Tibial nerve (tissue), 4 donors: ENCODE results near the gene BCAS3. TPM values are rescaled to one million over a fixed set of nuclear protein-coding genes. Genes with fewer than 3 reads are reported as not detected.

ENCODE experiments used
- DNase-seq, 2 donors: peaks; one replicate each; pipeline ENCODE4 v3.0.0-alpha.2; 2019; ENCODE audit warnings: low spot score in 2 of 2
- H3K27ac ChIP-seq, 4 donors: fragments of 200-600 bp; sonication (generic) in 3 of 4; one replicate each; pipeline ENCODE4 v1.5.1; 2017 to 2019; ENCODE audit warnings: mild to moderate bottlenecking in 1 of 4
- H3K27me3 ChIP-seq, 2 donors: fragments of 200-600 bp; sonication (generic) in 1 of 2; one replicate each; pipeline versions ENCODE4 v1.5.1 to v1.6.0; 2017 to 2019
- H3K36me3 ChIP-seq, 3 donors: fragments of 200-600 bp; sonication (generic); one replicate each; pipeline ENCODE4 v1.5.1; 2018 to 2019
- H3K4me1 ChIP-seq, 4 donors: fragments of 200-600 bp; sonication (generic) in 3 of 4; one replicate each; pipeline ENCODE4 v1.5.1; 2017 to 2019
- H3K4me3 ChIP-seq, 4 donors: fragments of 200-600 bp; sonication (generic) in 3 of 4; one replicate each; pipeline ENCODE4 v1.5.1; 2017 to 2019; ENCODE audit warnings: mild to moderate bottlenecking in 1 of 4, moderate library complexity in 1 of 4
- H3K9me3 ChIP-seq, 4 donors: fragments of 200-600 bp; sonication (generic) in 3 of 4; one replicate each; pipeline ENCODE4 v1.5.1; 2017 to 2019
- EP300 ChIP-seq, 2 donors: sonication (generic); formaldehyde crosslinking; IDR thresholded peaks; one replicate each; pipeline ENCODE4 v1.6.1; 2017; ENCODE audit warnings: antibody characterized with exemption in 2 of 2, mild to moderate bottlenecking in 1 of 2
- POLR2A ChIP-seq, 2 donors: fragments of 450-650 bp; IDR thresholded peaks; one replicate each; pipeline ENCODE4 v1.6.1; 2017; ENCODE audit warnings: antibody characterized with exemption in 2 of 2, mild to moderate bottlenecking in 2 of 2, moderate library complexity in 2 of 2
- WGBS, 2 donors: methylation state at CpG; one replicate each; pipeline ENCODE4 v1.1.5; 2018; 5-methylcytosine and 5-hydroxymethylcytosine counted together
- total RNA-seq, 4 donors: library from RNA; depleted of rRNA; stranded (reverse); fragments of >200 nt; gene quantifications; one replicate each; pipeline ENCODE4 v1.1.0, GENCODE V29; 2016
- TF ChIP-seq, protein P1 (sequence below), 5 experiments: fragments of 200-600 bp in 3 of 5; fragments of 450-650 bp in 2 of 5; sonication (generic) in 3 of 5; IDR thresholded peaks; one replicate each; pipeline ENCODE4 v1.5.1; 2016 to 2019; ENCODE audit warnings: antibody characterized with exemption in 5 of 5, mild to moderate bottlenecking in 3 of 5, moderate library complexity in 2 of 5

Gene BCAS3
- total RNA-seq, 4 donors from 2014 or later, result 26.4 to 48.1 (median 44.8) TPM

- H3K27ac ChIP-seq, result peak overlapping the region; percentile 62 to 98 (median 92)
- H3K27me3 ChIP-seq, result peaks cover 3 to 58% of the 10 kb centered on the region in 2 donors
- no peak for DNase-seq
Observed at GRCh38 chr17:61398721-61399130, 721.1 kb downstream of the BCAS3 start.

DNA sequence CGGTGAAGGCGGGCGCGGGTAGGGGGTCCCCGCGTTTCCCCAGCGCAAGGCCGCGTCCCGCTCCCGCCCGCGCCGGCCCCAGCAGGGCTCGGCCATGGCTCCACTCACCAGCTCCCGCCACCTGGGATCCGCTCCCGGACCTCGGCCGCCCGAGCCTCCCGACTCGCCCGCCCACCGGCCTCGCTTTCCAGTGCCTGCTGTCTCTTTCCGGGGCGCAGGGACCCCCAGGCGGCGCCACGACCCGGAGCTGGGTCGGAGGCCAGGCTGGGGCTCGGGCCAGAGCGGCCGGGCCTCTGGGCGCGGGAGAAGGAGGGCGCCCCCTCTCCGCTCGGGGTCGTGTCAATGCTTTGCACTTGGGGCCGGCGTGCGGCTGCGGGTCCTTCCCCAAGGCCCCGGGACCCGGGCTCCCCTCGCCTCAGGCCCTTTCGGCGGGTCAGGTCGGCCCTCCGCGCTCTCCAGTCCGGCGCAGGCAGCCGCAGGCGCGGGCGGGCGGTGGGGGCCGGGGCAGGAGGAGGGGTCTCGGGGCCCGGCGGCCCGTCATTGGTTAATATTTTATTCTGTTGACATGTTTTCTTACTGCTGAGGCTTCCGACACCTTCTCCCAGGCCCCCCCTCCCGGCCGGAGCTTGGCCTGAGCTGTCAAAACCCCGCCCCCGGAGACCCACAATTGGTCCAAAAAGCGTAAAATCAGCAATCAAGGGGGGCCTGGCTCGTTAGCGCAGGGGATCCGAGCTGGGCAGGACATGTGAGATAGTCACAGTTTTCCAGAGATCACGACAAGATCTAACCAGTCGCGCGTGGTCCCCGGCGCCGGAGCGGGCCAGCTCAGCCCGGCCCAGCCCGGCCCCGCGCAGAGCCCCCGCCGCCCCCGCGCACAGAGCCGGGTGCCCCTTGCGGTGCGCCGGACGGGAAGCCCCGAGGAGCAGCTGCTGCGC is 721.7 kb downstream of the BCAS3 start, which contains the start of gene TBX2:
Gene TBX2 (plus strand): TSS at position 713 of the 935 bp plus-strand sequence. CDS start 334 bp downstream, outside the sequence.
- Histone ChIP-seq H3K27me3 (peaks cover 3 to 63% of the 10 kb centered on the region in 2 donors), H3K4me3 (peak within 1 kb of the TSS; percentile 50 to 88 (median 66)), H3K27ac (peak within 1 kb of the TSS; percentile 66 to 98 (median 92)), H3K36me3 (peaks cover 0 to 9% (median 0%) of the 10 kb centered on the region in 3 donors), H3K9me3 (no peaks in the 10 kb centered on the region), H3K4me1 (peaks cover 0 to 90% (median 37%) of the 10 kb centered on the region in 4 donors)
- 1 to 3% methylated on average over 59 to 84 of the region's 98 CpGs for WGBS, 2 donors
- peak; percentile 82 to 88 for DNase-seq
- TF ChIP-seq EP300 (IDR thresholded peaks at IDR 0.05) (peak in 1 of 2 donors; percentile 89), POLR2A (IDR thresholded peaks at IDR 0.05) (peak; percentile 71 to 73)
- TF ChIP-seq, protein P1, sequence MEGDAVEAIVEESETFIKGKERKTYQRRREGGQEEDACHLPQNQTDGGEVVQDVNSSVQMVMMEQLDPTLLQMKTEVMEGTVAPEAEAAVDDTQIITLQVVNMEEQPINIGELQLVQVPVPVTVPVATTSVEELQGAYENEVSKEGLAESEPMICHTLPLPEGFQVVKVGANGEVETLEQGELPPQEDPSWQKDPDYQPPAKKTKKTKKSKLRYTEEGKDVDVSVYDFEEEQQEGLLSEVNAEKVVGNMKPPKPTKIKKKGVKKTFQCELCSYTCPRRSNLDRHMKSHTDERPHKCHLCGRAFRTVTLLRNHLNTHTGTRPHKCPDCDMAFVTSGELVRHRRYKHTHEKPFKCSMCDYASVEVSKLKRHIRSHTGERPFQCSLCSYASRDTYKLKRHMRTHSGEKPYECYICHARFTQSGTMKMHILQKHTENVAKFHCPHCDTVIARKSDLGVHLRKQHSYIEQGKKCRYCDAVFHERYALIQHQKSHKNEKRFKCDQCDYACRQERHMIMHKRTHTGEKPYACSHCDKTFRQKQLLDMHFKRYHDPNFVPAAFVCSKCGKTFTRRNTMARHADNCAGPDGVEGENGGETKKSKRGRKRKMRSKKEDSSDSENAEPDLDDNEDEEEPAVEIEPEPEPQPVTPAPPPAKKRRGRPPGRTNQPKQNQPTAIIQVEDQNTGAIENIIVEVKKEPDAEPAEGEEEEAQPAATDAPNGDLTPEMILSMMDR (IDR thresholded peaks at IDR 0.05), result no peak

More at GRCh38 chr17:61398721-61399130, 721.1 kb downstream of the BCAS3 start:
- TF ChIP-seq POLR2A (IDR thresholded peaks at IDR 0.05), result no peak
- TF ChIP-seq, protein P1 (IDR thresholded peaks at IDR 0.05), result no peak
- TF ChIP-seq EP300 (IDR thresholded peaks at IDR 0.05), result no peak
- Histone ChIP-seq H3K4me3 (peak overlapping the region; percentile 50 to 88 (median 66)), H3K4me1 (peaks cover 0 to 90% (median 37%) of the 10 kb centered on the region in 4 donors), H3K36me3 (peaks cover 0 to 7% (median 0%) of the 10 kb centered on the region in 3 donors), H3K9me3 (no peaks in the 10 kb centered on the region)
- 3% methylated on average over 34 of the region's 34 CpGs for WGBS, 2 donors

DNA sequence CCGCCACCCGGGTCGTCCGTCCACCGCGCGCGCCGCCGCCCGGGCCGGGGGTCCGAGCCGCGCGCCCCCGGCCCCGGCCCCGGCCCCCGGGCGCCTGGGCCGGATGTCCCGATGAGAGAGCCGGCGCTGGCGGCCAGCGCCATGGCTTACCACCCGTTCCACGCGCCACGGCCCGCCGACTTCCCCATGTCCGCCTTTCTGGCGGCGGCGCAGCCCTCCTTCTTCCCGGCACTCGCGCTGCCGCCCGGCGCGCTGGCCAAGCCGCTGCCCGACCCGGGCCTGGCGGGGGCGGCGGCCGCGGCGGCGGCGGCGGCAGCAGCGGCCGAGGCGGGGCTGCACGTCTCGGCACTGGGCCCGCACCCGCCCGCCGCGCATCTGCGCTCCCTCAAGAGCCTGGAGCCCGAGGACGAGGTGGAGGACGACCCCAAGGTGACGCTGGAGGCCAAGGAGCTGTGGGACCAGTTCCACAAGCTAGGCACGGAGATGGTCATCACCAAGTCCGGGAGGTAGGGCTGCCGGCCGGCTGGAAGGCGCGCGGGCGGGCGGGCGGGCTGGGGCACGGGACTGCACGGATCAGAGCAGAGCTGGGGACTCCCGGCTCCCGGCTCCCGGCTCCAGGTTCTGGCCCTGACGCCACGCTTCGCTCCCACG is 722.5 kb downstream of the BCAS3 start:
- H3K4me1 ChIP-seq, result peaks cover 0 to 90% (median 39%) of the 10 kb centered on the region in 4 donors
- 0 to 1% methylated on average over 24 to 25 of the region's 90 CpGs for WGBS, 2 donors
- no peak for TF ChIP-seq POLR2A (IDR thresholded peaks at IDR 0.05)
- TF ChIP-seq, protein P1 (IDR thresholded peaks at IDR 0.05), result no peak
- no peak for TF ChIP-seq EP300 (IDR thresholded peaks at IDR 0.05)

GRCh38 chr17:61400717-61401388 is 723.2 kb downstream of the BCAS3 start:
- 4 to 7% methylated on average over 45 of the region's 45 CpGs for WGBS, 2 donors
- H3K9me3 ChIP-seq, result no peaks in the 10 kb centered on the region
- peak overlapping the region; percentile 66 to 96 (median 90) for H3K27ac ChIP-seq
- TF ChIP-seq, protein P1 (IDR thresholded peaks at IDR 0.05), result no peak
- TF ChIP-seq POLR2A (IDR thresholded peaks at IDR 0.05) (no peak), EP300 (IDR thresholded peaks at IDR 0.05) (no peak)
- peaks cover 3 to 74% of the 10 kb centered on the region in 2 donors for H3K27me3 ChIP-seq
- peaks cover 0 to 91% (median 42%) of the 10 kb centered on the region in 4 donors for H3K4me1 ChIP-seq
- no peak for DNase-seq
- H3K36me3 ChIP-seq, result peaks cover 0 to 23% (median 0%) of the 10 kb centered on the region in 3 donors
- peak overlapping the region; percentile 47 to 74 (median 62) for H3K4me3 ChIP-seq

More for the DNA sequence above, 722.5 kb downstream of the BCAS3 start:
- Histone ChIP-seq H3K27me3 (peaks cover 3 to 71% of the 10 kb centered on the region in 2 donors), H3K9me3 (no peaks in the 10 kb centered on the region), H3K27ac (peak overlapping the region; percentile 66 to 96 (median 90)), H3K36me3 (peaks cover 0 to 17% (median 0%) of the 10 kb centered on the region in 3 donors), H3K4me3 (peak overlapping the region; percentile 47 to 74 (median 62))
- DNase-seq, result no peak
